ENCODE measurements around the gene SNTG2.

The SNTG2 gene

DNA sequence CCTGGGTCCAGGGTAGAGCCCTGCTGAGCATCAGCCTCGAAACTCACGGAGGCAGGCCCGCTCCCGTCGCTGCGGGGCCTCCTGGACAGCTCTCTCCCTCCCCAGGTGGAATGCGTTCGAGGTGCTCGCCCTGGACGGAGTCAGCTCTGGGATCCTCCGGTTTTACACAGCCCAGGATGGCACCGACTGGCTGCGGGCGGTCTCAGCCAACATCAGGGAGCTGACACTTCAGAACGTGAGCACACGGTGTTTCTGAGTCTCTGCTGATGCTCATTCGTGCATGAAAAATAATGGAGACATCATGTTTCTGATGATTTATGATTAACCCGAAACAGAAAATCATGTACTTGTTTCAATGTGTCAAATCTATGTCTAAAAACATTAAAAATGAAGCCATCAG is 287.1 kb downstream of the SNTG2 start:
- DNase-seq (ENCODE audit: low read depth), result no peak

- DNase-seq (ENCODE audit: low read depth), result no peak
These were observed 288.0 kb downstream of the SNTG2 start for GRCh38 chr2:1238598-1239138.

GRCh38 chr2:1245193-1245592 is 294.5 kb downstream of the SNTG2 start:
- no peak for DNase-seq (ENCODE audit: low read depth)

GRCh38 chr2:1246239-1246638 is 295.6 kb downstream of the SNTG2 start:
- DNase-seq (ENCODE audit: low read depth), result no peak

- no peak for DNase-seq (ENCODE audit: low read depth)
These were observed 296.3 kb downstream of the SNTG2 start for GRCh38 chr2:1246991-1247390.

GRCh38 chr2:1248187-1248586 is 297.5 kb downstream of the SNTG2 start:
- DNase-seq (ENCODE audit: low read depth), result no peak

DNA sequence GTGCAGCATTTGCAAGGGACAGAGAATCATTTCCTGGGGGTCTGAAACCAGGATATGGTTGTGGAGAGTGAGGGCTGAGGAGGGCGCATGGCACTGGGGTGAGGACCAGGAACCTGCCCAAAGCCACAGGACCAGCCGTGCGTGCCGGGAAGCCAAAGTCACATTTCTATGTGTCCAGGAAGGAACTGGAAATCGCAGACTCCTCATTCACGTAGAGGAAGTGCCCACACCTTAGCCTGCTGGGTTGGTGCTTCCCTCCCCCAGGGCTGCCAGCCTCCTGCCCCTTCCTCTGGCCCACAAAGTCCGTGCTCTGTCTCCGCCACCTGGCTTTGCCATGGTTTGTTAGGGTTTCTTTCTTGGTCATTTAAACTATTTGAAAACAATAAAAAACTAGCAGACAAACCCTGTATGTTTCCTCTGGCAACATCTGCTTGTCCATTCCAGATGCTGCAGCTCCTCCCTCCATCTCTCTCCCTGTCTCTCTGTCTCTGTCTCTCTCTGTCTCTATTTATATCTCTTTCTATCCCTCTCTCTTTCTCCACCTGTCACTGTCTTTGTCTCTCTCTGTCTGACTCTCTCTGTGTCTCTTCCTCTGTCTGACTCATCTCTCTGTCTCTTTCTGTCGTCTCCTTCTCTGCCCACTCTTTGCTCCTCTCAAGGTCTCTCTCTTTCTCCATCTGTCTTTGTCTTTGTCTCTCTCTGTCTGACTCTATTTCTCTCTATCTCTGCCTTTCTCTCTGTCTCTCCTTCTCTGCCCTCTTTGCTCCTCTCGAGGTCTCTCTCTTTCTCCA is 299.4 kb downstream of the SNTG2 start:
- DNase-seq (ENCODE audit: low read depth), result no peak

DNA sequence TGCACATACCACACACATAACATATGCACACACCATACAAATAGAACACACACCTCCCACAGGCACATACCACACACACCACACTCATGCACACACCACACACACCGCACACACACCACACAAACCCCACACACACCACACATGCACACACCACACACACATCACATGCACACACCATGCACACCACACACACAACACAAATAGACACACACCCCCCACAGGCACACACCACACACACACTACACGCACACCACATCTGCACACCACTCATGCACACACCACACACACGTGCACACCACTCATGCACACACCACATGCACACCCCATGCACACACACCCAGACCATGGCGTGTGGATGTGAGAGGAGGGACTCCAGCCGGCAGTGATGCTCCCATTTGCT is 300.9 kb downstream of the SNTG2 start:
- no peak for DNase-seq (ENCODE audit: low read depth)

GRCh38 chr2:1253629-1254028 is 303.0 kb downstream of the SNTG2 start:
- DNase-seq (ENCODE audit: low read depth), result no peak

DNA sequence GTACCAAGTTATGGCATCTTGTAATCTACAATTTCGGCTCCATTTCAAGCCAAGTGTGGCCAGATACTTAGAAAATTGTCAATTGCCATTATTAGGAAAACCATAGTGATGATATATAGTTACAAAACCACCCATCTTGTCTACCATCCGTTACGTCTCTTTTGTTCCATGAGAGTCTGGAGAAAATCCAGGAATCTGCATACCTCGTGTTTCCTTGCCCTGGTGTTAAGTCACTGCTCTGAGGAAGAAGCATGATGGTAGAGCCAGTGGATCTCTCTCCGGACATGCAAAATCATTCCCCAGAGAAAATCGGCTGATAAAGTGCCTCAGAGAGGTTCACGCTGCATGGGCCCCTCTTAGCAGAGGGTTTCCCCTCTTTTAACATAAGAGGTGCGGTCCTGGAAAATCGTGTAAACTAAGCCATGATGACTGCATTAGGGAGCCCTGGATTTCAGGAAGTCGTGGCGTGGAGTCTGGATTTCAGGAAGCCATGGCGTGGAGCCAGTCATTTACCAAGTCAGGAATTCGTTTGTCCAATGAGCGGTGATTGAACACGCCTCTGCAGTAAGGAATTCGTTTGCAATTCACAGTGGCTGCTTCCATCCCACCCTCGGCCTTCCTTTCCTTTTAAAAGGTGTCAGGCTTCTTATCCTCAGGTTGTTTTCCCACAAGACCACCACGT is 304.2 kb downstream of the SNTG2 start:
- no peak for DNase-seq (ENCODE audit: low read depth)

DNA sequence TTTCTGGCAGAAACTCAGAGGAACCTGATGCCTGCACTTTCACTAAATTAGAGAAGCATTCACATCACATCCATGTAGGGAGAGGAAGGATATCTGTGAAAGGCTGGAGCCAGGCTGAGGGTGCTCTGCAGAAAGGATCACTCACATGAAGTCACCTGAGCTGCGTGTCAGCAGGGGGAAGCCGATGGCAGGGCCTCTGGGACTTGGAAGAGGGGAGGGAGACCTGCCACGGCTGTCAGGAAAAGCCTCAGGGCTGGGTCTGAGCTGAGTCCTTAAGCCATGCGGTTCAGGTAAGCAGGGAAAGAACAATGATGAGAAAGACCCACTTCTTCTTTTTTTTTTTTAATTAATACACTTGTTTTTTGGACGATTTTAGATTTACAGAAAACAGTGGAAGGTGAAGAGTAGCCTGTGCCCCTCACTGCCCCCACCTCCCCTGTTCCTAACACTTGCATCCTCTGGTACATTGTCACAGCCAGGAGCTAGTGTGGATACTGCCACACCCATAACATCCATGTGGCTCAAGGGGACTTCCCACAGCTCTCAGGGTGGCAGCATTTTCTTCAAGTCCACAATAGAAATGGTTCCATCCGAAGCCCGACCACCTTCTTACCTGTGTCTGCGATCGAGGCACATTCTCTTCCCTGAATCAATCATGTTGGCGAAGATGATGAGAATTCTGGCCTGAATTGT is 306.1 kb downstream of the SNTG2 start:
- no peak for DNase-seq (ENCODE audit: low read depth)

GRCh38 chr2:1257334-1257733 is 306.7 kb downstream of the SNTG2 start:
- no peak for DNase-seq (ENCODE audit: low read depth)

DNA sequence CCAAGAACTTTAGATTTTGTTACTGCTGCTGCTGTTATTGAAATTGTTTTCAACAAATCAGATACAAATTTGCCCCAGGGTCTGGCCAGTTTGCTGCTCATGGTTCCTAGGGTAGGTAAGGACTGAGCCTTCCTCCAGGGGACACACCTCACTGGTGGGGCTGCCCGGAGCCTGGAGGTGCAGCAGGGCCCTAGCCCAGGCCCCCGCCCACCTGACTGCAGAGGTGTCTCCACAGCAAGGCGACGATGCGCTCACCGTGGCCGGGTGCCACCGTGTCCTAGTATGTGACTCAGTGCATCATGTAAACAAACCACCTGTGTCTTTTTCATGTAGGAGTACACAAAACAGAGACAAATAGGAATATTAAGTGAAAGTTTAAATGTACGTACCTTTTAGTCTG is 309.1 kb downstream of the SNTG2 start:
- no peak for DNase-seq (ENCODE audit: low read depth)

DNA sequence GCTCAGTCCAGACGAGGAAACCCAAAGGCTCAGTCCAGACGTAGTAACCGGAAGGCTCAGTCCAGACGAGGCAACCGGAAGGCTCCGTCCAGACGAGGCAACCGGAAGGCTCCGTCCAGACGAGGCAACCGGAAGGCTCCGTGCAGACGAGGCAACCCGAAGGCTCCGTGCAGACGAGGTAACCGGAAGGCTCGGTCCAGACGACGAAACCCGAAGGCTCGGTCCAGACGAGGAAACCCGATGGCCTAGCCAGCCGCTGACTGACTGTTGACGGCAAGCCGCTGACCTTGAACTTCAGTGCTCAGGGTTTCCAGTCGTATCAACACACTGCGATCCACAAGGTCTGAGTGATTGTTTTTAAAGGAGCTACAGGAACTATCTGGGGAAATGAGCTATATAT is 312.0 kb downstream of the SNTG2 start:
- no peak for DNase-seq (ENCODE audit: low read depth)

DNA sequence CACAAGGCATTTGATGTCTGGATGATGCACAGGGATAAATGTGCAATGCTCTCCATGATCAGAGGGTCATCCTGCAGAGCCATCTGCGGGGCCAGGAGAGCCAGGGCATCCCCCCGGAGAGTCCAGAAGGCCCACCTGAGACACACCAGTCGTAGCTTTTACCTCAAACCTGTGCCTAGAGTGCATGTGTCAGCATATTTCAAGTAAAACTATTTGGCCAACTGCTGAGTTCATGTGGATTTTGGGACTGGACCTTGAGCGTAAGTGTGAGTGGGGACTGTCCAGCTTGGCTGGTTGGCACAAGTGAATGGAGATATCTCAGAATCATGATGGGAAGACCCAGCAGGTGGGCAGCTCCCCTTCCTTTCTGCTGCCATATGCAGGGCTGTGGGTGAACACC is 314.8 kb downstream of the SNTG2 start:
- no peak for DNase-seq (ENCODE audit: low read depth)

GRCh38 chr2:1266351-1266750 is 315.7 kb downstream of the SNTG2 start:
- DNase-seq (ENCODE audit: low read depth), result no peak

DNA sequence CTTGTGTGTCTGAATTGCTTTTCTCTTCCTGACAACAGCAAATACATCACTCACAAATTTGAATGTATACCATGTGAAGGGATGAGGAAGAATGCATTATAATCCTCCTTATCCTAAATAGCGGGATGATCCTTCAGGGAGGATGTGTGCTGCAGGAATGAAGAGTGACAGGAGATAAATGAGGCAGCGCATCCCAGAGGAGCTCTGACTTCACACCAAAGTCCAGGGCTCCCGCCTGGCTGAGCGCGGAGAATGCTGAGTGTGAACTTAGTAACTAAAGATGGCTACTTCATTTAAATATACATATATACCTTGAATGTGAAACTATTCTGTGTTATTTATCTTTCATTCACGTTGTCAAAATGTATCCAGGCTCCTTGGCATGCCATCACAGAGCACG is 317.4 kb downstream of the SNTG2 start:
- no peak for DNase-seq (ENCODE audit: low read depth)

GRCh38 chr2:1269812-1270211 is 319.2 kb downstream of the SNTG2 start:
- DNase-seq (ENCODE audit: low read depth), result no peak

DNA sequence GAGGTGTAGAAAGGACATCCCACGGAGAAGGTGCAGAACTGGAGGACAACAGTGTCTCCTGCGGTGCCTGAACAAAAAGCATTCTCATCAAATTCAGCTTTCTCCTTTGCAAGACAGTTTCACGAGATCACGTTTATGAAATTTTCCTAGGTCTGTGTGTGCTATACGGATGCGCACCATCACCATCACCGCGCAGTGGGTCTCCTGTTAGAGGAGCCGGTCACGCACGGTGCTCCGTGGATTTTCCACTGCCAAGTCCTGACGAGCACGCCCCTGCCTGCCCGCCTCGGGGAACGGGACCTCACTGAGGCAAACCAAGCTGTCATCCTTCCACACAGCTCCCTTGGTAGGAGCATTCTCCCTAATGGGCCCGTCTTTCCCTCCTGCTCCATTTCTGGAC is 322.2 kb downstream of the SNTG2 start:
- no peak for DNase-seq (ENCODE audit: low read depth)

DNA sequence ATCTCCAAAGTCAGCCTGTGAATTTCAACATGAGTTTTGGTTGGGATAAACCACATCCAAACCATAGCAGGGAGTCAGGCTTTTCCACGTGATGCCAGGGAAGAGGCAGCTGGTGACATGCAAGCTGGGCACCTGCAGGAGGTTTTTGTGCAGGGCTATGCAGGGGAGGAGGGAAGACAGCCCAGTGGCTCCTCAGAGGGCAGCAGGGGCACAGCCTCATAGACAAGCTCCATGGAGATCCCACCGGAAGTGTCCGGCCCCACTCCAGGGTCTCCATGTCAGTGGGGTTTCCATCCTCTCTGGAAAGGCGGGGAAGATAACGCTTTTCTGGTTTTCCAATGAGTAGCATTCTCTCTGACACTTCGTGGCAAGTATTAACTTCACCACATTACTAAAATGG is 327.0 kb downstream of the SNTG2 start:
- DNase-seq (ENCODE audit: low read depth), result no peak

- DNase-seq (ENCODE audit: low read depth), result no peak
These were observed 327.5 kb downstream of the SNTG2 start for GRCh38 chr2:1278125-1278524.

- DNase-seq (ENCODE audit: low read depth), result no peak
These were observed 328.2 kb downstream of the SNTG2 start for GRCh38 chr2:1278861-1279260.

DNA sequence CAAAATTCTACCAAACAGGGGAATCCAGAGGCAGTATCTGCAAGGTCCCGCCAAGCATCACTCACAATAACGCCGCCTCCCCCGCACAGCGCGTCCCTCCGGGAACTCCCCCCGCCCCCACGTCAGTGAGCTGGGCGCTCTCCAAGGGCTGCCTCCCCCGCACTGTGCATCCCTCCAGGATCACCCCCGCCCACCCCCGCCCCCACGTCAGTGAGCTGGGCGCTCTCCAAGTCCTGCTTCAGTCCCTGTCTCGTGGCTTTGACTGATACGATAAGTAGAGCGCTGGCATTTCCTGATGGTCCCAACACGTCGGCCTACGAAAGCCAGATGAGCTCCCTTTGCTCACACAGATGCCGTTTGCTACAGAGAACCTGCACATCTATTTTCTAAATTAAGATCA is 331.9 kb downstream of the SNTG2 start:
- no peak for DNase-seq (ENCODE audit: low read depth)
